ENCODE data around the gene RPL27. TPM values are rescaled to one million over a fixed set of nuclear protein-coding genes. Genes with fewer than 3 reads are reported as not detected.

Gene RPL27
- total RNA-seq, 1 experiment from 2014 or later: 513 TPM

- in situ Hi-C loops (cut with HindIII; ENCODE audit: low pct_unique_long_range_greater_than_20kb, low sequenced_read_pairs) (no loop called here), intact Hi-C loops (cut with micrococcal nuclease; ENCODE audit: unreplicated experiment) (no loop called here)
- TF ChIP-seq TCF7L2 (IDR thresholded peaks at IDR 0.05; ENCODE audit: low read depth, low read length): no peak
- no peak for TF ChIP-seq CTCF (IDR thresholded peaks at IDR 0.05)
- no peak for TF ChIP-seq POLR2AphosphoS5 (IDR thresholded peaks at IDR 0.05; ENCODE audit: low read depth, low read length)
- no peak for TF ChIP-seq REST (IDR thresholded peaks at IDR 0.05; ENCODE audit: insufficient read depth in 1 of 2, low read depth in 2 of 2, low read length in 1 of 2)
- no peak for TF ChIP-seq SIN3A (IDR thresholded peaks at IDR 0.05; ENCODE audit: borderline replicate concordance, insufficient read depth, low read depth, low read length)
- no peaks in the 10 kb centered on the region for H3K9me3 ChIP-seq (ENCODE audit: control insufficient read depth, insufficient read depth, low read depth, low read length)
- POLR2A ChIA-PET: no interaction called here
- no peaks in the 10 kb centered on the region for H3K27me3 ChIP-seq (ENCODE audit: control insufficient read depth, insufficient read depth, low read length)
- no peaks in the 10 kb centered on the region for H3K36me3 ChIP-seq (ENCODE audit: control insufficient read depth, insufficient read depth, low read length)
- ATAC-seq: no peak
- no peak for DNase-seq (ENCODE audit: low read depth, low spot score)
- H3K4me3 ChIP-seq (ENCODE audit: low read depth in 2 of 2, low read length in 2 of 2): no peak overlapping the region
- H3K4me1 ChIP-seq (ENCODE audit: control insufficient read depth, insufficient read depth, low read length): no peaks in the 10 kb centered on the region
- no TSS peak for BruUV-seq (replicated peaks)
- no peak overlapping the region for H3K27ac ChIP-seq (ENCODE audit: low read length)
- CTCF ChIA-PET: no interaction called here
Measured at GRCh38 chr17:43030137-43030767, 32.0 kb downstream of the RPL27 start.

- no peaks in the 10 kb centered on the region for H3K27me3 ChIP-seq (ENCODE audit: control insufficient read depth, insufficient read depth, low read length)
- TF ChIP-seq REST (IDR thresholded peaks at IDR 0.05; ENCODE audit: insufficient read depth in 1 of 2, low read depth in 2 of 2, low read length in 1 of 2): no peak
- TF ChIP-seq CTCF (IDR thresholded peaks at IDR 0.05): no peak
- TF ChIP-seq TCF7L2 (IDR thresholded peaks at IDR 0.05; ENCODE audit: low read depth, low read length): no peak
- no peak for TF ChIP-seq POLR2AphosphoS5 (IDR thresholded peaks at IDR 0.05; ENCODE audit: low read depth, low read length)
- no peak for TF ChIP-seq SIN3A (IDR thresholded peaks at IDR 0.05; ENCODE audit: borderline replicate concordance, insufficient read depth, low read depth, low read length)
- H3K4me3 ChIP-seq (ENCODE audit: low read depth in 2 of 2, low read length in 2 of 2): no peak overlapping the region
- ChIA-PET POLR2A (interaction anchor here (0.6 kb wide), 1 partner anchor 24 kb away, joined by 7 read pairs; no protein-coding TSS in a partner anchor), CTCF (no interaction called here)
- no peaks in the 10 kb centered on the region for H3K9me3 ChIP-seq (ENCODE audit: control insufficient read depth, insufficient read depth, low read depth, low read length)
- BruUV-seq (replicated peaks): no TSS peak
- ATAC-seq (no peak), DNase-seq (ENCODE audit: low read depth, low spot score) (no peak)
- no peaks in the 10 kb centered on the region for H3K36me3 ChIP-seq (ENCODE audit: control insufficient read depth, insufficient read depth, low read length)
- in situ Hi-C loops (cut with HindIII; ENCODE audit: low pct_unique_long_range_greater_than_20kb, low sequenced_read_pairs): no loop called here
- no peaks in the 10 kb centered on the region for H3K4me1 ChIP-seq (ENCODE audit: control insufficient read depth, insufficient read depth, low read length)
- intact Hi-C loops (cut with micrococcal nuclease; ENCODE audit: unreplicated experiment): no loop called here
- no peak overlapping the region for H3K27ac ChIP-seq (ENCODE audit: low read length)
Measured at GRCh38 chr17:43031666-43032065, 33.4 kb downstream of the RPL27 start.
